Osteoblast (primary cell): ENCODE data around the gene TCF21. TPM values are rescaled to one million over a fixed set of nuclear protein-coding genes. Genes with fewer than 3 reads are reported as not detected.

ENCODE experiments used
- DNase-seq: peaks from one replicate; pipeline ENCODE4 v3.0.0; 2011; ENCODE audit warnings: low spot score, mixed read lengths; ENCODE audit not compliant: insufficient read length; ENCODE audit errors: missing footprints
- H2AFZ ChIP-seq: 2 replicates; pipeline ENCODE4 v1.6.0; 2011; ENCODE audit warnings: mild to moderate bottlenecking, low read length
- H3K27ac ChIP-seq: 2 replicates; pipeline ENCODE4 v1.5.1; 2011; ENCODE audit warnings: mild to moderate bottlenecking, low read depth, low read length, moderate library complexity
- H3K27me3 ChIP-seq: 2 replicates; pipeline ENCODE4 v1.6.0; 2012; ENCODE audit warnings: mild to moderate bottlenecking, control low read depth, inconsistent platforms, low read length, moderate library complexity; ENCODE audit not compliant: insufficient read depth
- H3K36me3 ChIP-seq: 2 replicates; pipeline ENCODE4 v1.5.1; 2011; ENCODE audit warnings: mild to moderate bottlenecking, low read length, control low read depth, moderate library complexity; ENCODE audit not compliant: insufficient read depth
- H3K4me1 ChIP-seq: 2 replicates; pipeline ENCODE4 v1.5.1; 2011; ENCODE audit warnings: mild to moderate bottlenecking, low read length, control low read depth, moderate library complexity; ENCODE audit not compliant: insufficient read depth
- H3K4me2 ChIP-seq: 2 replicates; pipeline ENCODE4 v1.6.0; 2011; ENCODE audit warnings: mild to moderate bottlenecking, low read length; ENCODE audit not compliant: insufficient read depth
- H3K4me3 ChIP-seq: fragments of 200-600 bp; sonication (generic); 3 replicates; pipeline ENCODE4 v1.5.1; 2012; ENCODE audit warnings: mild to moderate bottlenecking, low read length, inconsistent platforms; ENCODE audit not compliant: insufficient read depth
- H3K79me2 ChIP-seq: 2 replicates; pipeline ENCODE4 v1.6.0; 2012; ENCODE audit warnings: mild to moderate bottlenecking, low read length, control low read depth, inconsistent platforms; ENCODE audit not compliant: insufficient read depth
- H3K9me3 ChIP-seq: 2 replicates; pipeline ENCODE4 v1.5.1; 2011; ENCODE audit warnings: low read depth, low read length, control low read depth
- H4K20me1 ChIP-seq: 2 replicates; pipeline ENCODE4 v1.6.0; 2012; ENCODE audit warnings: mild to moderate bottlenecking, low read length, control low read depth; ENCODE audit not compliant: insufficient read depth
- CTCF ChIP-seq: IDR thresholded peaks from 2 replicates; pipeline ENCODE4 v1.5.1; 2011; ENCODE audit warnings: mild to moderate bottlenecking, low read depth, low read length, moderate library complexity; ENCODE audit errors: extremely low read depth
- total RNA-seq: library from RNA; depleted of rRNA; stranded (reverse); fragments of >200 nt; gene quantifications from 2 replicates; pipeline ENCODE4 v1.2.3, GENCODE V29; 2012

The TCF21 gene
- total RNA-seq, 1 donor = not detected

- peaks cover 51% of the 10 kb centered on the region for H3K27me3 ChIP-seq
- DNase-seq = no peak
- H3K9me3 ChIP-seq = no peaks in the 10 kb centered on the region
- no peak overlapping the region for H2AFZ ChIP-seq
- no peak overlapping the region for H3K4me2 ChIP-seq
- H4K20me1 ChIP-seq = no peaks in the 10 kb centered on the region
- no peaks in the 10 kb centered on the region for H3K4me1 ChIP-seq
- H3K4me3 ChIP-seq = no peak overlapping the region
- H3K79me2 ChIP-seq = no peaks in the 10 kb centered on the region
- H3K27ac ChIP-seq = no peak overlapping the region
- no peak for TF ChIP-seq CTCF
- H3K36me3 ChIP-seq = no peaks in the 10 kb centered on the region
Observed at GRCh38 chr6:133880006-133880405, 8.9 kb upstream of the TCF21 start.

- H3K4me1 ChIP-seq = no peaks in the 10 kb centered on the region
- no peak for TF ChIP-seq CTCF
- DNase-seq = no peak
Observed at GRCh38 chr6:133880896-133881295, 8.0 kb upstream of the TCF21 start.

GRCh38 chr6:133886104-133886775 is 2.7 kb upstream of the TCF21 start:
- H2AFZ ChIP-seq = no peak overlapping the region
- no peak for DNase-seq
- peaks cover 78% of the 10 kb centered on the region for H3K27me3 ChIP-seq
- TF ChIP-seq CTCF = no peak
- no peak overlapping the region for H3K27ac ChIP-seq
- no peak overlapping the region for H3K4me3 ChIP-seq
- H3K9me3 ChIP-seq = no peaks in the 10 kb centered on the region
- H3K36me3 ChIP-seq = no peaks in the 10 kb centered on the region
- H3K4me2 ChIP-seq = no peak overlapping the region
- no peaks in the 10 kb centered on the region for H4K20me1 ChIP-seq
- H3K4me1 ChIP-seq = no peaks in the 10 kb centered on the region
- H3K79me2 ChIP-seq = no peaks in the 10 kb centered on the region

More at GRCh38 chr6:133880896-133881295, 8.0 kb upstream of the TCF21 start:
- Histone ChIP-seq H3K4me3 (no peak overlapping the region), H3K27ac (no peak overlapping the region), H3K79me2 (no peaks in the 10 kb centered on the region), H3K9me3 (no peaks in the 10 kb centered on the region), H4K20me1 (no peaks in the 10 kb centered on the region), H3K27me3 (peaks cover 58% of the 10 kb centered on the region), H3K4me2 (no peak overlapping the region), H3K36me3 (no peaks in the 10 kb centered on the region), H2AFZ (no peak overlapping the region)

GRCh38 chr6:133887156-133887879 is 1.6 kb upstream of the TCF21 start:
- no peaks in the 10 kb centered on the region for H3K4me1 ChIP-seq
- no peaks in the 10 kb centered on the region for H3K36me3 ChIP-seq
- no peaks in the 10 kb centered on the region for H3K9me3 ChIP-seq
- H3K27ac ChIP-seq = no peak overlapping the region
- H3K27me3 ChIP-seq = peaks cover 88% of the 10 kb centered on the region
- no peaks in the 10 kb centered on the region for H4K20me1 ChIP-seq
- no peak overlapping the region for H2AFZ ChIP-seq
- H3K4me2 ChIP-seq = no peak overlapping the region
- no peak for DNase-seq
- H3K79me2 ChIP-seq = no peaks in the 10 kb centered on the region
- TF ChIP-seq CTCF = no peak
- no peak overlapping the region for H3K4me3 ChIP-seq
